OCI-LY7 (cell line): ENCODE measurements around the gene DTX3. TPM values are rescaled to one million over a fixed set of nuclear protein-coding genes. Genes with fewer than 3 reads are reported as not detected.

Experiments used
- Bru-seq: library from RNA; stranded (reverse); fragments of 400-500 nt; gene quantifications from one replicate; lab custom pipeline; 2021; lab: Mats Ljungman, UMichigan
- BruChase-seq, 2 experiments: library from RNA; stranded (reverse); fragments of 400-500 nt; gene quantifications; one replicate each; lab custom pipeline; 2021; lab: Mats Ljungman, UMichigan
- BruUV-seq: library from RNA; stranded (reverse); fragments of 400-500 nt; replicated peaks from 2 replicates; lab custom pipeline; 2021; lab: Mats Ljungman, UMichigan
- CTCF ChIA-PET: fragments of 300-600 bp; sonication (Branson Sonifier 250); formaldehyde crosslinking; loops from one replicate; lab custom pipeline; 2022; ENCODE audit warnings: antibody characterized with exemption; ENCODE audit not compliant: unreplicated experiment; lab: Charles Lee
- POLR2A ChIA-PET: fragments of 300-600 bp; sonication (Branson Sonifier 250); formaldehyde crosslinking; loops from one replicate; lab custom pipeline; 2022; ENCODE audit warnings: antibody characterized with exemption; lab: Charles Lee
- DNase-seq: peaks from one replicate; pipeline ENCODE4 v3.0.0-alpha.2; 2015; ENCODE audit warnings: low spot score
- H2AFZ ChIP-seq: fragments of 200-600 bp; sonication (generic), shearing (Covaris generic); 2 replicates; pipeline ENCODE4 v1.6.1; 2014; ENCODE audit warnings: mild to moderate bottlenecking, antibody characterized with exemption, low read length, moderate library complexity
- H3K27ac ChIP-seq: fragments of 200-600 bp; sonication (generic); 2 replicates; pipeline ENCODE4 v1.5.1; 2014; ENCODE audit warnings: mixed run types, low read depth, mild to moderate bottlenecking, moderate library complexity, low read length, inconsistent platforms; ENCODE audit not compliant: poor library complexity, severe bottlenecking
- H3K36me3 ChIP-seq: fragments of 200-600 bp; sonication (generic); 2 replicates; pipeline ENCODE4 v1.6.1; 2014; ENCODE audit warnings: mild to moderate bottlenecking, antibody characterized with exemption, low read length, moderate library complexity, mixed read lengths; ENCODE audit not compliant: insufficient read depth
- H3K4me1 ChIP-seq: fragments of 200-600 bp; sonication (generic); 2 replicates; pipeline ENCODE4 v1.5.1; 2014; ENCODE audit warnings: mild to moderate bottlenecking, low read length; ENCODE audit not compliant: insufficient read depth, poor library complexity, severe bottlenecking
- H3K4me2 ChIP-seq: fragments of 200-600 bp; sonication (generic); 2 replicates; pipeline ENCODE4 v1.6.1; 2014; ENCODE audit warnings: mild to moderate bottlenecking, low read length
- H3K4me3 ChIP-seq: fragments of 200-600 bp; sonication (generic); 2 replicates; pipeline ENCODE4 v1.5.1; 2014; ENCODE audit warnings: mild to moderate bottlenecking, low read depth, low read length; ENCODE audit not compliant: poor library complexity, severe bottlenecking
- H3K79me2 ChIP-seq: fragments of 200-600 bp; sonication (generic); 2 replicates; pipeline ENCODE4 v1.6.1; 2016; ENCODE audit warnings: low read depth, mild to moderate bottlenecking, low read length, moderate library complexity, mixed read lengths; ENCODE audit not compliant: insufficient read depth
- H3K9me2 ChIP-seq: fragments of 200-600 bp; sonication (generic); 2 replicates; pipeline ENCODE4 v1.6.1; 2016; ENCODE audit warnings: mild to moderate bottlenecking, low read length, mixed read lengths; ENCODE audit not compliant: insufficient read depth
- H3K9me3 ChIP-seq: fragments of 200-600 bp; sonication (generic); 2 replicates; pipeline ENCODE4 v1.6.1; 2014; ENCODE audit warnings: mild to moderate bottlenecking, mixed run types, low read length, mixed read lengths
- H4K20me1 ChIP-seq: fragments of 200-600 bp; sonication (generic); 2 replicates; pipeline ENCODE4 v1.6.1; 2014; ENCODE audit warnings: mild to moderate bottlenecking, antibody characterized with exemption, low read length, moderate library complexity, mixed read lengths; ENCODE audit not compliant: insufficient read depth
- CTCF ChIP-seq: fragments of 200-600 bp; sonication (generic); conservative IDR thresholded peaks from 2 replicates; pipeline ENCODE4 v1.5.1; 2014; ENCODE audit warnings: mild to moderate bottlenecking, antibody characterized with exemption, low read length, moderate library complexity, mixed read lengths
- EZH2phosphoT487 ChIP-seq: fragments of 200-600 bp; sonication (generic); IDR thresholded peaks from 2 replicates; pipeline ENCODE4 v1.6.1; 2018; ENCODE audit warnings: low read depth, borderline replicate concordance, mild to moderate bottlenecking, mixed run types, antibody characterized with exemption, low read length, moderate library complexity, mixed read lengths
- intact Hi-C: fragments of 100-400 bp; cut with micrococcal nuclease; formaldehyde crosslinking; loops from one replicate; pipeline ENCODE4 v1.10.0; 2022; ENCODE audit not compliant: unreplicated experiment
- long read RNA-seq: library from polyadenylated mRNA; stranded (forward); transcript quantifications from one replicate; pipeline ENCODE4 v2.0.0, GENCODE V29; 2022
- total RNA-seq, 2 experiments: library from RNA; depleted of rRNA in 1 of 2; stranded (reverse); fragments of >200 nt in 1 of 2; shearing (Covaris generic) in 1 of 2; gene quantifications; 2 replicates each; pipeline ENCODE4 v1.2.3, GENCODE V29; 2014 to 2022

Gene DTX3
- total RNA-seq (2014; rRNA removed; shearing (Covaris generic)) = not detected in 2 replicates
- total RNA-seq (2022) = 0.11 TPM in 1 of 2 replicates, not detected in the other
- Bru-seq, nascent RNA = percentile 26 among the genes with signal in this experiment
- percentile 13 among the genes with signal in this experiment for BruChase-seq, experiment 1, labeled RNA remaining after a 6-hour chase
- BruChase-seq, experiment 2, labeled RNA remaining after a 2-hour chase = percentile 14 among the genes with signal in this experiment
- long read RNA-seq = 0 reads

- peak within 1 kb of the TSS; percentile 39; the same call in 1 of the 2 replicates for H3K4me2 ChIP-seq
- no peak within 1 kb of the TSS for H2AFZ ChIP-seq
- TF ChIP-seq CTCF (no peak), EZH2phosphoT487 (no peak)
- H3K27ac ChIP-seq = no peak within 1 kb of the TSS
- no peaks in the 10 kb centered on the region for H4K20me1 ChIP-seq
- no peaks in the 10 kb centered on the region for H3K9me3 ChIP-seq
- no peaks in the 10 kb centered on the region for H3K79me2 ChIP-seq
- CTCF ChIA-PET = no interaction called here
- BruUV-seq = no TSS peak
- H3K4me1 ChIP-seq = no peaks in the 10 kb centered on the region
- no peak within 1 kb of the TSS for H3K4me3 ChIP-seq
- POLR2A ChIA-PET = no interaction called here
- intact Hi-C loops = no loop called here
- H3K9me2 ChIP-seq = no peaks in the 10 kb centered on the region
- no peak for DNase-seq
- H3K36me3 ChIP-seq = peaks cover 35% of the 10 kb centered on the region; the same call in 1 of the 2 replicates
Measured at GRCh38 chr12:57604454-57604991, at the start of gene DTX3. Gene DTX3 (plus strand): TSS chr12:57604824. CDS start chr12:57606518, 1,694 bp downstream.

GRCh38 chr12:57554897-57555296, 49.7 kb upstream of the DTX3 start:
- POLR2A ChIA-PET = no interaction called here
- BruUV-seq = no TSS peak
- no peak overlapping the region for H3K27ac ChIP-seq
- H3K4me2 ChIP-seq = no peak overlapping the region
- intact Hi-C loops = no loop called here
- no peak for TF ChIP-seq EZH2phosphoT487
- TF ChIP-seq CTCF = no peak
- no peaks in the 10 kb centered on the region for H3K4me1 ChIP-seq
- no peaks in the 10 kb centered on the region for H4K20me1 ChIP-seq
- no peak overlapping the region for H2AFZ ChIP-seq
- no peaks in the 10 kb centered on the region for H3K9me2 ChIP-seq
- no peaks in the 10 kb centered on the region for H3K9me3 ChIP-seq
- CTCF ChIA-PET = no interaction called here
- no peaks in the 10 kb centered on the region for H3K79me2 ChIP-seq
- H3K36me3 ChIP-seq = no peaks in the 10 kb centered on the region
- DNase-seq = no peak
- no peak overlapping the region for H3K4me3 ChIP-seq

DNA sequence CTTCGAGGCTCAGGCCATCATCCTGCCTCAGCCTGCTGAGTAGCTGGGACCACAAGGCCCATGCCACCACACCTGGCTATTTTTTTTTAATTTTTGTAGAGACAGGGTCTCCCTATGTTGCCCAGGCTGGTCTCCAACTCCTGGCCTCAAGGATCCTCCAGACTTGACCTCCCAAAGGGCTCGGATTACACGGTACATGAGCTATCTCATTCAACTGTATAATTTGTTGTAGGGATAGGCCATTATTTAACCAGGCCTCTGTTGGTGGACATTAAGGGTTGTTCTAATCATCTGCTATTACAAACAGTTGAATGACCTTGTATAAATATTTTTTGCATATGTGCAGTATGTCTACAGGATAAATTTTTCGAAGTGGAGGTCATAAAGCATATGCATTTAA, 45.8 kb upstream of the DTX3 start:
- no TSS peak for BruUV-seq
- Histone ChIP-seq H3K79me2 (no peaks in the 10 kb centered on the region), H3K36me3 (no peaks in the 10 kb centered on the region), H3K4me1 (no peaks in the 10 kb centered on the region), H3K9me3 (no peaks in the 10 kb centered on the region), H3K9me2 (no peaks in the 10 kb centered on the region), H3K27ac (no peak overlapping the region), H4K20me1 (no peaks in the 10 kb centered on the region), H3K4me3 (no peak overlapping the region), H2AFZ (no peak overlapping the region), H3K4me2 (no peak overlapping the region)
- ChIA-PET POLR2A (no interaction called here), CTCF (no interaction called here)
- intact Hi-C loops = no loop called here
- no peak for DNase-seq
- TF ChIP-seq CTCF (no peak), EZH2phosphoT487 (no peak)
